Astrocyte (in vitro differentiated cells and primary cell): ENCODE measurements around the gene DMBX1. TPM values are rescaled to one million over a fixed set of nuclear protein-coding genes. Genes with fewer than 3 reads are reported as not detected.

Experiments
- DNase-seq: peaks from one replicate; pipeline ENCODE4 v3.0.0-alpha.2; 2010; ENCODE audit warnings: low read depth
- FAIRE-seq: peaks from 2 replicates; lab custom pipeline; 2011; peaks lifted over from hg19 to GRCh38; lab: Jason Lieb, UNC
- H2AFZ ChIP-seq: 2 replicates; pipeline ENCODE4 v1.6.0; 2012; ENCODE audit warnings: low read depth, low read length, inconsistent platforms
- H3K27ac ChIP-seq: 2 replicates; pipeline ENCODE4 v1.5.1; 2011; ENCODE audit warnings: low read depth, low read length, inconsistent platforms
- H3K27me3 ChIP-seq: 2 replicates; pipeline ENCODE4 v1.6.0; 2011; ENCODE audit warnings: low read length, inconsistent platforms; ENCODE audit not compliant: insufficient read depth
- H3K36me3 ChIP-seq: 2 replicates; pipeline ENCODE4 v1.5.1; 2011; ENCODE audit warnings: low read length, inconsistent platforms; ENCODE audit not compliant: insufficient read depth
- H3K4me1 ChIP-seq: 2 replicates; pipeline ENCODE4 v1.5.1; 2011; ENCODE audit warnings: low read length, inconsistent platforms; ENCODE audit not compliant: insufficient read depth
- H3K4me2 ChIP-seq: 2 replicates; pipeline ENCODE4 v1.6.0; 2012; ENCODE audit warnings: low read length, inconsistent platforms
- H3K4me3 ChIP-seq: 2 replicates; pipeline ENCODE4 v1.5.1; 2011; ENCODE audit warnings: low read depth, mild to moderate bottlenecking, low read length, inconsistent platforms; ENCODE audit not compliant: insufficient read depth
- H3K79me2 ChIP-seq: 2 replicates; pipeline ENCODE4 v1.6.0; 2012; ENCODE audit warnings: mild to moderate bottlenecking, low read length, inconsistent platforms; ENCODE audit not compliant: insufficient read depth
- H3K9ac ChIP-seq: 2 replicates; pipeline ENCODE4 v1.6.0; 2012; ENCODE audit warnings: mild to moderate bottlenecking, low read length, inconsistent platforms
- H3K9me3 ChIP-seq: 2 replicates; pipeline ENCODE4 v1.5.1; 2012; ENCODE audit warnings: low read depth, mild to moderate bottlenecking, low read length, inconsistent platforms; ENCODE audit not compliant: insufficient read depth
- H4K20me1 ChIP-seq: 2 replicates; pipeline ENCODE4 v1.6.0; 2012; ENCODE audit warnings: low read length, inconsistent platforms; ENCODE audit not compliant: insufficient read depth
- H3K27ac Mint-ChIP-seq: one replicate; pipeline ENCODE4 v1.8.0; 2021; ENCODE audit warnings: mild to moderate bottlenecking, mixed read lengths; ENCODE audit not compliant: unreplicated experiment
- H3K27me3 Mint-ChIP-seq: one replicate; pipeline ENCODE4 v1.8.0; 2021; ENCODE audit warnings: low read depth, mixed read lengths; ENCODE audit not compliant: unreplicated experiment
- H3K36me3 Mint-ChIP-seq: one replicate; pipeline ENCODE4 v1.8.0; 2021; ENCODE audit warnings: low read depth, mixed read lengths; ENCODE audit not compliant: unreplicated experiment
- H3K4me1 Mint-ChIP-seq: one replicate; pipeline ENCODE4 v1.8.0; 2021; ENCODE audit warnings: low read depth, mixed read lengths; ENCODE audit not compliant: unreplicated experiment
- H3K4me3 Mint-ChIP-seq: one replicate; pipeline ENCODE4 v1.8.0; 2021; ENCODE audit warnings: mild to moderate bottlenecking, moderate library complexity, mixed read lengths; ENCODE audit not compliant: unreplicated experiment
- H3K9me3 Mint-ChIP-seq: one replicate; pipeline ENCODE4 v1.8.0; 2021; ENCODE audit warnings: mild to moderate bottlenecking, mixed read lengths; ENCODE audit not compliant: unreplicated experiment
- CTCF ChIP-seq: IDR thresholded peaks from 2 replicates; pipeline ENCODE4 v1.5.1; 2011; ENCODE audit warnings: low read depth, mild to moderate bottlenecking, inconsistent platforms, low read length, moderate library complexity; ENCODE audit not compliant: insufficient read depth
- EZH2 ChIP-seq: IDR thresholded peaks from 2 replicates; pipeline ENCODE4 v1.6.1; 2012; ENCODE audit warnings: mild to moderate bottlenecking, low read length, inconsistent platforms; ENCODE audit not compliant: insufficient read depth
- total RNA-seq: library from RNA; stranded (reverse); gene quantifications from 2 replicates; pipeline ENCODE4 v1.2.1, GENCODE V29; 2021

DMBX1 gene
- total RNA-seq, 1 donor from 2014 or later: 0.07 TPM

DNA sequence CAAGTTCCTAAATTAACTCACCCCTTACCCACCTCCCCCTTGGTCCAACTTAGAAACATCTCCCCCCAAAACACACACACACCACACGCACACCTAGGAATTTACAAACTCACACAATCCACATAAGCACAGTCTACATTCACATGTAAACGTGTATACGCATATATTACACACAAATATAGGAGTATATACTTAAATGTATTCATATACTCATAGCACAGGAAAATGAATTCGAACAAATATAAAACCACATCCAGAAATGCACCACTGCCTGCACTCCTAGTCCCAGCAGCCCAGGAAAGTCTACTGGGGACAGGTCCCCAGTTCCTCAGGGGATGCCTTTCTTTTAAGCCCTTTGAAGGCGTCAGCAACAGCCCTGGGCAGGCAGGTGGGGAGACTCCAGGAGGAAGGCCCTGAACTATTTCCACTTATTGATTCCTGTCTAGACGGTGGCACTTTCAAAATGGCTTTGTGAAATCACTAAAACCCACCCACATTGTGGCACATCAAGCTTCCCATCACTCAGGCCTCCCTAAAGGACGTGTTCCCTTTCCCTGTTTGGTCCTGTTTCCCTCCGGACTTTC lies 3.1 kb upstream of the DMBX1 start:
- TF ChIP-seq CTCF (no peak), EZH2 (no peak)
- Histone ChIP-seq H4K20me1 (peaks cover 16% of the 10 kb centered on the region), H3K9ac (no peak overlapping the region), H3K36me3 (no peaks in the 10 kb centered on the region), H3K9me3 (no peaks in the 10 kb centered on the region), H3K4me3 (no peak overlapping the region), H3K79me2 (no peaks in the 10 kb centered on the region), H3K4me2 (no peak overlapping the region), H3K27ac (no peak overlapping the region), H2AFZ (no peak overlapping the region), H3K27me3 (peaks cover 88% of the 10 kb centered on the region), H3K4me1 (peaks cover 5% of the 10 kb centered on the region)
- Mint-ChIP-seq H3K9me3 (peaks cover 3% of the 10 kb centered on the region), H3K27me3 (peaks cover 84% of the 10 kb centered on the region), H3K27ac (no peak overlapping the region), H3K36me3 (no peaks in the 10 kb centered on the region), H3K4me3 (peak overlapping the region; percentile 11), H3K4me1 (peaks cover 9% of the 10 kb centered on the region)
- DNase-seq (no peak), FAIRE-seq (no peak)

- TF ChIP-seq CTCF (peak; percentile 24), EZH2 (peak; percentile 38)
- H3K27ac Mint-ChIP-seq: no peak overlapping the region
- no peak overlapping the region for H3K4me3 ChIP-seq
- DNase-seq (no peak), FAIRE-seq (no peak)
- H3K9me3 Mint-ChIP-seq: peaks cover 6% of the 10 kb centered on the region
- H3K36me3 Mint-ChIP-seq: no peaks in the 10 kb centered on the region
- H3K4me3 Mint-ChIP-seq: no peak overlapping the region
- peaks cover 84% of the 10 kb centered on the region for H3K27me3 Mint-ChIP-seq
- H3K9me3 ChIP-seq: no peaks in the 10 kb centered on the region
- H3K4me2 ChIP-seq: no peak overlapping the region
- peaks cover 9% of the 10 kb centered on the region for H3K4me1 Mint-ChIP-seq
- no peaks in the 10 kb centered on the region for H3K79me2 ChIP-seq
- no peak overlapping the region for H3K27ac ChIP-seq
- H3K27me3 ChIP-seq: peaks cover 90% of the 10 kb centered on the region
- H3K9ac ChIP-seq: no peak overlapping the region
- H3K36me3 ChIP-seq: no peaks in the 10 kb centered on the region
- peaks cover 5% of the 10 kb centered on the region for H3K4me1 ChIP-seq
- H4K20me1 ChIP-seq: peaks cover 26% of the 10 kb centered on the region
- H2AFZ ChIP-seq: no peak overlapping the region
Measured at GRCh38 chr1:46487818-46488218, 1.8 kb upstream of the DMBX1 start.
